Measurements from ENCODE around the gene FNDC1. TPM values are rescaled to one million over a fixed set of nuclear protein-coding genes. Genes with fewer than 3 reads are reported as not detected.
A peak's percentile ranks its signal among the peaks of the same experiment; 100 is the strongest.

The FNDC1 gene
- total RNA-seq, 1 experiment from 2014 or later, result 0.17 TPM

GRCh38 chr6:159125014-159125609, 44.1 kb upstream of the FNDC1 start:
- peak; percentile 28 for TF ChIP-seq CTCF (IDR thresholded peaks at IDR 0.05; ENCODE audit: unreplicated experiment)
- Mint-ChIP-seq H3K4me3 (ENCODE audit: low read depth, unreplicated experiment) (no peak overlapping the region), H3K4me1 (ENCODE audit: low read depth, unreplicated experiment) (no peaks in the 10 kb centered on the region), H3K9me3 (ENCODE audit: low read depth, unreplicated experiment) (no peaks in the 10 kb centered on the region), H3K27ac (ENCODE audit: unreplicated experiment) (no peak overlapping the region), H3K27me3 (ENCODE audit: unreplicated experiment) (peaks cover 33% of the 10 kb centered on the region), H3K36me3 (ENCODE audit: insufficient read depth, unreplicated experiment) (no peaks in the 10 kb centered on the region)
- DNase-seq, result no peak
- BruUV-seq (replicated peaks), result no TSS peak
- CTCF ChIA-PET, result no interaction called here
- intact Hi-C loops (cut with micrococcal nuclease; ENCODE audit: unreplicated experiment), result no loop called here

- Mint-ChIP-seq H3K36me3 (ENCODE audit: insufficient read depth, unreplicated experiment) (no peaks in the 10 kb centered on the region), H3K27me3 (ENCODE audit: unreplicated experiment) (peaks cover 29% of the 10 kb centered on the region), H3K4me1 (ENCODE audit: low read depth, unreplicated experiment) (no peaks in the 10 kb centered on the region), H3K27ac (ENCODE audit: unreplicated experiment) (no peak overlapping the region), H3K4me3 (ENCODE audit: low read depth, unreplicated experiment) (no peak overlapping the region), H3K9me3 (ENCODE audit: low read depth, unreplicated experiment) (no peaks in the 10 kb centered on the region)
- CTCF ChIA-PET, result interaction anchor here (1.0 kb wide), 1 partner anchor 9 kb away, joined by 5 read pairs; no protein-coding TSS in a partner anchor
- intact Hi-C loops (cut with micrococcal nuclease; ENCODE audit: unreplicated experiment), result no loop called here
- BruUV-seq (replicated peaks), result no TSS peak
- no peak for DNase-seq
- TF ChIP-seq CTCF (IDR thresholded peaks at IDR 0.05; ENCODE audit: unreplicated experiment), result no peak
Measured at GRCh38 chr6:159125951-159126352, 43.2 kb upstream of the FNDC1 start.

- intact Hi-C loops (cut with micrococcal nuclease; ENCODE audit: unreplicated experiment), result no loop called here
- Mint-ChIP-seq H3K4me3 (ENCODE audit: low read depth, unreplicated experiment) (no peak overlapping the region), H3K27ac (ENCODE audit: unreplicated experiment) (no peak overlapping the region), H3K27me3 (ENCODE audit: unreplicated experiment) (peaks cover 30% of the 10 kb centered on the region), H3K9me3 (ENCODE audit: low read depth, unreplicated experiment) (no peaks in the 10 kb centered on the region), H3K36me3 (ENCODE audit: insufficient read depth, unreplicated experiment) (no peaks in the 10 kb centered on the region), H3K4me1 (ENCODE audit: low read depth, unreplicated experiment) (no peaks in the 10 kb centered on the region)
- CTCF ChIA-PET, result interaction anchor here (0.6 to 1.0 kb wide), 4 partner anchors 8 to 105 kb away, joined by 3 to 5 read pairs (median 4); no protein-coding TSS in a partner anchor
- BruUV-seq (replicated peaks), result no TSS peak
- DNase-seq, result no peak
- no peak for TF ChIP-seq CTCF (IDR thresholded peaks at IDR 0.05; ENCODE audit: unreplicated experiment)
Measured at GRCh38 chr6:159126590-159126989, 42.6 kb upstream of the FNDC1 start.

- TF ChIP-seq CTCF (IDR thresholded peaks at IDR 0.05; ENCODE audit: unreplicated experiment), result no peak
- Mint-ChIP-seq H3K4me3 (ENCODE audit: low read depth, unreplicated experiment) (no peak overlapping the region), H3K27ac (ENCODE audit: unreplicated experiment) (no peak overlapping the region), H3K4me1 (ENCODE audit: low read depth, unreplicated experiment) (no peaks in the 10 kb centered on the region), H3K9me3 (ENCODE audit: low read depth, unreplicated experiment) (no peaks in the 10 kb centered on the region), H3K36me3 (ENCODE audit: insufficient read depth, unreplicated experiment) (no peaks in the 10 kb centered on the region), H3K27me3 (ENCODE audit: unreplicated experiment) (peaks cover 37% of the 10 kb centered on the region)
- intact Hi-C loops (cut with micrococcal nuclease; ENCODE audit: unreplicated experiment), result no loop called here
- no peak for DNase-seq
- CTCF ChIA-PET, result no interaction called here
- no TSS peak for BruUV-seq (replicated peaks)
Measured at GRCh38 chr6:159127701-159128100, 41.5 kb upstream of the FNDC1 start.
